Tibial artery (tissue), 4 donors: ENCODE results near the gene CA6.

Experiments
- DNase-seq, 2 donors: peaks; one replicate each; pipeline ENCODE4 v3.0.0-alpha.2; 2019
- H3K27ac ChIP-seq, 2 donors: fragments of 200-600 bp; sonication (generic) in 1 of 2; 1 replicate in 1 of 2; 2 replicates in 1 of 2; pipeline ENCODE4 v1.5.1; 2018 to 2019; ENCODE audit warnings: mild to moderate bottlenecking in 1 of 2
- H3K27me3 ChIP-seq, 2 donors: fragments of 200-600 bp; sonication (generic) in 1 of 2; one replicate each; pipeline versions ENCODE4 v1.5.1 to v1.6.0; 2016 to 2019
- H3K36me3 ChIP-seq, 3 donors: fragments of 200-600 bp; sonication (generic) in 2 of 3; one replicate each; pipeline ENCODE4 v1.5.1; 2016 to 2019; ENCODE audit warnings: mild to moderate bottlenecking in 2 of 3
- H3K4me1 ChIP-seq, 4 donors: fragments of 200-600 bp; sonication (generic) in 2 of 4; 1 replicate in 3 of 4; 2 replicates in 1 of 4; pipeline ENCODE4 v1.5.1; 2016 to 2019
- H3K4me3 ChIP-seq, 2 donors: fragments of 200-600 bp; sonication (generic) in 1 of 2; 1 replicate in 1 of 2; 2 replicates in 1 of 2; pipeline ENCODE4 v1.5.1; 2018 to 2019; ENCODE audit warnings: mild to moderate bottlenecking in 2 of 2
- H3K9me3 ChIP-seq, 3 donors: fragments of 200-600 bp; sonication (generic) in 1 of 3; one replicate each; pipeline ENCODE4 v1.5.1; 2016 to 2019
- intact Hi-C: fragments of 100-400 bp; cut with DNase I; formaldehyde crosslinking; loops from one replicate; pipeline ENCODE4 v1.15.0; 2023; ENCODE audit warnings: low total_unique reads
- TF ChIP-seq, protein P1 (sequence below), 2 experiments: fragments of 200-600 bp in 1 of 2; fragments of 450-650 bp in 1 of 2; IDR thresholded peaks; one replicate each; pipeline ENCODE4 v1.5.1; 2017 to 2019; ENCODE audit warnings: antibody characterized with exemption in 2 of 2, mild to moderate bottlenecking in 1 of 2, moderate library complexity in 1 of 2

The CA6 gene

DNA sequence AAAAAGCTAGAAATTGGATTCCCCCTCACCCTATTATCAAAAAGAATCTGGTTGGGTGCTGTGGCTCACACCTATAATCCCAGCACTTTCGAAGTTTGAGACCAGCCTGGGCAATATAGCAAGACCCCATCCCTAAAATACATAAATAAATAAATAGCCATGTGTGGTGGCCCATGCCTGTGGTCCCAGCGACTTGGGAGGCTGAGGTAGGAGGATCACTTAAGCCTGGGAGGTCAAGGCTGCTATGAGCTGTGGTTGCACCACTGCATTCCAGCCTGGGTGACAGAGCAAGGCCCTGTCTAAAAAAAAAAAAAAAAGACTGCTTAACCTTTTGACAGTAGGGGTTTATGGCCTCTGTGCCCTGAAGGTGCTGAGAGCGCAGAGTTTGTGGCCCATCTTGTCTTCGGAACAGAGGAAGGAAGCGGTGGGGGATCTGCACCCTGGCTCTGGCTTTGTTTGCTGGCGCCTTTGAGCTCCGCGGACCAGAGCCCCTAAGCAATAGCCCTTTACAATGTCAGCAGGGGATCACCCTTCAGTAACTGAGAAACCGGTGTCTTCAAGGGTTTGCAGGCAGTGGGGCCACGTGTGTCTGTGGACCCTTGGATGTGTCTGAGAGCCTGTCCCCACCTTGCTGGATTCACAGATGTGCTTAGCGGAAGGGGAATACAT lies 58.5 kb downstream of the CA6 start:
- H3K9me3 ChIP-seq = no peaks in the 10 kb centered on the region
- H3K36me3 ChIP-seq = no peaks in the 10 kb centered on the region
- no peak overlapping the region for H3K4me3 ChIP-seq
- H3K27ac ChIP-seq = no peak overlapping the region
- intact Hi-C loops = loop anchor here (5.0 kb wide), 1 partner anchor 87 kb away; no protein-coding TSS in a partner anchor
- TF ChIP-seq, protein P1, sequence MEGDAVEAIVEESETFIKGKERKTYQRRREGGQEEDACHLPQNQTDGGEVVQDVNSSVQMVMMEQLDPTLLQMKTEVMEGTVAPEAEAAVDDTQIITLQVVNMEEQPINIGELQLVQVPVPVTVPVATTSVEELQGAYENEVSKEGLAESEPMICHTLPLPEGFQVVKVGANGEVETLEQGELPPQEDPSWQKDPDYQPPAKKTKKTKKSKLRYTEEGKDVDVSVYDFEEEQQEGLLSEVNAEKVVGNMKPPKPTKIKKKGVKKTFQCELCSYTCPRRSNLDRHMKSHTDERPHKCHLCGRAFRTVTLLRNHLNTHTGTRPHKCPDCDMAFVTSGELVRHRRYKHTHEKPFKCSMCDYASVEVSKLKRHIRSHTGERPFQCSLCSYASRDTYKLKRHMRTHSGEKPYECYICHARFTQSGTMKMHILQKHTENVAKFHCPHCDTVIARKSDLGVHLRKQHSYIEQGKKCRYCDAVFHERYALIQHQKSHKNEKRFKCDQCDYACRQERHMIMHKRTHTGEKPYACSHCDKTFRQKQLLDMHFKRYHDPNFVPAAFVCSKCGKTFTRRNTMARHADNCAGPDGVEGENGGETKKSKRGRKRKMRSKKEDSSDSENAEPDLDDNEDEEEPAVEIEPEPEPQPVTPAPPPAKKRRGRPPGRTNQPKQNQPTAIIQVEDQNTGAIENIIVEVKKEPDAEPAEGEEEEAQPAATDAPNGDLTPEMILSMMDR (IDR thresholded peaks at IDR 0.05) = no peak
- no peak for DNase-seq
- H3K27me3 ChIP-seq = no peaks in the 10 kb centered on the region
- peaks cover 0 to 15% (median 0%) of the 10 kb centered on the region in 4 donors for H3K4me1 ChIP-seq

GRCh38 chr1:9004700-9005394 lies 59.2 kb downstream of the CA6 start:
- TF ChIP-seq, protein P1 (IDR thresholded peaks at IDR 0.05) = peak; percentile 85 to 97
- H3K4me3 ChIP-seq = no peak overlapping the region
- no peaks in the 10 kb centered on the region for H3K9me3 ChIP-seq
- peak; percentile 70 to 83 for DNase-seq
- intact Hi-C loops = loop anchor here (5.0 kb wide), 1 partner anchor 88 kb away; no protein-coding TSS in a partner anchor
- H3K4me1 ChIP-seq = peaks cover 0 to 15% (median 0%) of the 10 kb centered on the region in 4 donors
- H3K36me3 ChIP-seq = no peaks in the 10 kb centered on the region
- H3K27ac ChIP-seq = no peak overlapping the region
- H3K27me3 ChIP-seq = no peaks in the 10 kb centered on the region

- H3K27ac ChIP-seq = no peak overlapping the region
- DNase-seq = no peak
- H3K27me3 ChIP-seq = no peaks in the 10 kb centered on the region
- H3K4me1 ChIP-seq = peaks cover 0 to 15% (median 0%) of the 10 kb centered on the region in 4 donors
- H3K4me3 ChIP-seq = no peak overlapping the region
- H3K9me3 ChIP-seq = no peaks in the 10 kb centered on the region
- intact Hi-C loops = no loop called here
- TF ChIP-seq, protein P1 (IDR thresholded peaks at IDR 0.05) = no peak
- no peaks in the 10 kb centered on the region for H3K36me3 ChIP-seq
These were observed 59.7 kb downstream of the CA6 start for GRCh38 chr1:9005395-9005708.

DNA sequence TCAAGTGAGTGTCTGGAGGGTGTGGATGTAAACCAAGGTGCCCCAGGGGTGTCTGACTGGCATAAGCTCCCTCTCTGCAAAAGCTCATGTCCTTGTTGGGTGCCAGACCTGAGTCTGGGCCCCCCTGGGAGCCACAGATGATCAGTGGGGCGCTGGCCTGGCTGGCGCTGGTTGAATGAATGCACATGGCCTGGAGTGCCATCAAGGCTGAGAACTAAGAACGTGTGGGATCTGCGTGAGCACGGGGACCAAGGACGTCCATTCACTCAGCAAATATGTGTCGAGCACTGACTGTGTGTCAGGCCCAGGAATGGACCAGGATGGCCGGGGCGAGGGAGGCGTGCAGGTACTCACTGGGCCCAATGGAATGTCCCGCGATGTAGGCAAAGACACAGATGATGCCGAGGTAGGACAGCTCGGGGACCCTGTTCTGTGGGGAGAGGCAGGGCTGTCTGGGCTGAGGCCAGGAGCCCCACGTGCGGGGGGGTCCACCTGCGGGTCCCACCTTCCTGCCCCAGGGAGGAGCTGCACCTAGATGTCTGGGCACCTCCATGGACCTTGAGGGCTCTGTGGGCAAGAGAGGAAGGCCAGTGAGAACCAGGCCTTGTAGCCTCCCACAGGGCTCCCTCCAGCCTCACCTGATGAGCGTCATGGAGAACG lies 61.4 kb downstream of the CA6 start:
- no peak for DNase-seq
- Histone ChIP-seq H3K9me3 (no peaks in the 10 kb centered on the region), H3K27ac (no peak overlapping the region), H3K4me1 (peaks cover 0 to 15% (median 0%) of the 10 kb centered on the region in 4 donors), H3K27me3 (no peaks in the 10 kb centered on the region), H3K36me3 (no peaks in the 10 kb centered on the region), H3K4me3 (no peak overlapping the region)
- intact Hi-C loops = no loop called here
- TF ChIP-seq, protein P1 (IDR thresholded peaks at IDR 0.05) = no peak

DNA sequence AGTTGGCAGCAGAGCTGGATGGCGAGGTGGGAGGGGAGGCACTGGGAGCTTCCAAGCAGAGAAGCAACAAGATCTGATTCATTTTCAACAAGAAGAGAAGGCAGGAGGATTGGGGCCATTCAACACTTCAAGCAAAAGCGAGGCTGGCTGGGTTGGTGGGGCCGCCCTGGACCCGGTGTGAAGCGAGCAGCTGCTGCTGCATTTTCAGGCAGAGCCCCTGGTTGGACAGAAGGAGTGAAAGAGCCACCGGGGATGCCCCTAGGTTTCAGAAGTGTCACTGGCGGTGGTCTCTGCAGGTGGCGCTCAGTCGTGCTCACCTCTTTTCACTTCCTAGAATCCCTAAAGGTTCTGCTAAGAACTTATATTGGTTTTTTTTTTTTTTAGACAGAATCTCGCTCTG lies 62.6 kb downstream of the CA6 start:
- H3K27ac ChIP-seq = no peak overlapping the region
- no peak for DNase-seq
- H3K27me3 ChIP-seq = peaks cover 0 to 1% of the 10 kb centered on the region in 2 donors
- H3K4me1 ChIP-seq = peaks cover 0 to 15% (median 0%) of the 10 kb centered on the region in 4 donors
- no peaks in the 10 kb centered on the region for H3K36me3 ChIP-seq
- TF ChIP-seq, protein P1 (IDR thresholded peaks at IDR 0.05) = no peak
- intact Hi-C loops = no loop called here
- no peak overlapping the region for H3K4me3 ChIP-seq
- no peaks in the 10 kb centered on the region for H3K9me3 ChIP-seq
